Esophagus muscularis mucosa (tissue), 4 donors: ENCODE results near the gene MARK3. TPM values are rescaled to one million over a fixed set of nuclear protein-coding genes. Genes with fewer than 3 reads are reported as not detected.
A peak's percentile ranks its signal among the peaks of the same experiment; 100 is the strongest.

Experiments
- DNase-seq: peaks from one replicate; pipeline ENCODE4 v3.0.0-alpha.2; 2017; ENCODE audit errors: extremely low spot score
- H3K27ac ChIP-seq, 4 donors: fragments of 200-600 bp; sonication (generic); replicated peaks in 1 of 4; 1 replicate in 3 of 4; 2 replicates in 1 of 4; pipeline ENCODE4 v1.5.1; 2016 to 2019; ENCODE audit warnings: mild to moderate bottlenecking in 1 of 4
- H3K27me3 ChIP-seq, 4 donors: fragments of 200-600 bp; sonication (generic); one replicate each; pipeline versions ENCODE4 v1.5.1 to v1.6.0; 2016 to 2019
- H3K36me3 ChIP-seq, 4 donors: fragments of 200-600 bp; sonication (generic); one replicate each; pipeline ENCODE4 v1.5.1; 2016 to 2019
- H3K4me1 ChIP-seq, 4 donors: fragments of 200-600 bp; sonication (generic); one replicate each; pipeline ENCODE4 v1.5.1; 2016 to 2019
- H3K4me3 ChIP-seq, 4 donors: fragments of 200-600 bp; sonication (generic); 1 replicate in 2 of 4; 2 replicates in 2 of 4; pipeline ENCODE4 v1.5.1; 2016 to 2019; ENCODE audit warnings: mild to moderate bottlenecking in 4 of 4, moderate library complexity in 1 of 4
- H3K9me3 ChIP-seq, 4 donors: fragments of 200-600 bp; sonication (generic); 1 replicate in 3 of 4; 2 replicates in 1 of 4; pipeline ENCODE4 v1.5.1; 2016 to 2019
- EP300 ChIP-seq: sonication (generic); formaldehyde crosslinking; IDR thresholded peaks from one replicate; pipeline ENCODE4 v1.6.1; 2017; ENCODE audit warnings: antibody characterized with exemption
- POLR2A ChIP-seq: fragments of 450-650 bp; IDR thresholded peaks from one replicate; pipeline ENCODE4 v1.6.1; 2017; ENCODE audit warnings: antibody characterized with exemption, moderate library complexity, mild to moderate bottlenecking, low read depth
- POLR2AphosphoS5 ChIP-seq, 2 donors: sonication (generic); formaldehyde crosslinking; IDR thresholded peaks; one replicate each; pipeline ENCODE4 v1.6.1; 2017; ENCODE audit warnings: antibody characterized with exemption in 2 of 2
- WGBS: methylation state at CpG from one replicate; pipeline ENCODE4 v1.1.5; 2018; 5-methylcytosine and 5-hydroxymethylcytosine counted together
- intact Hi-C: fragments of 100-400 bp; cut with DNase I; formaldehyde crosslinking; loops from one replicate; pipeline ENCODE4 v1.15.1; 2023
- total RNA-seq, 4 donors: library from RNA; depleted of rRNA; stranded (reverse); fragments of >200 nt; gene quantifications; one replicate each; pipeline versions ENCODE4 v1.1.0 to v1.2.1, GENCODE V29; 2016
- TF ChIP-seq, protein P1 (sequence below), 3 experiments: fragments of 200-600 bp in 2 of 3; fragments of 450-650 bp in 1 of 3; sonication (generic) in 2 of 3; IDR thresholded peaks; one replicate each; pipeline ENCODE4 v1.5.1; 2017 to 2019; ENCODE audit warnings: antibody characterized with exemption in 3 of 3, mild to moderate bottlenecking in 2 of 3, moderate library complexity in 1 of 3

Gene MARK3
- total RNA-seq, 4 donors from 2014 or later: 57.4 to 78.1 (median 68.1) TPM

- intact Hi-C loops: no loop called here
- Histone ChIP-seq H3K9me3 (no peaks in the 10 kb centered on the region), H3K27ac (no peak overlapping the region), H3K4me3 (no peak overlapping the region), H3K36me3 (peaks cover 22 to 93% (median 65%) of the 10 kb centered on the region in 4 donors), H3K4me1 (peaks cover 0 to 10% (median 5%) of the 10 kb centered on the region in 4 donors), H3K27me3 (no peaks in the 10 kb centered on the region)
- DNase-seq: no peak
- WGBS: 78% methylated on average over 6 of the region's 6 CpGs
- TF ChIP-seq, protein P1, sequence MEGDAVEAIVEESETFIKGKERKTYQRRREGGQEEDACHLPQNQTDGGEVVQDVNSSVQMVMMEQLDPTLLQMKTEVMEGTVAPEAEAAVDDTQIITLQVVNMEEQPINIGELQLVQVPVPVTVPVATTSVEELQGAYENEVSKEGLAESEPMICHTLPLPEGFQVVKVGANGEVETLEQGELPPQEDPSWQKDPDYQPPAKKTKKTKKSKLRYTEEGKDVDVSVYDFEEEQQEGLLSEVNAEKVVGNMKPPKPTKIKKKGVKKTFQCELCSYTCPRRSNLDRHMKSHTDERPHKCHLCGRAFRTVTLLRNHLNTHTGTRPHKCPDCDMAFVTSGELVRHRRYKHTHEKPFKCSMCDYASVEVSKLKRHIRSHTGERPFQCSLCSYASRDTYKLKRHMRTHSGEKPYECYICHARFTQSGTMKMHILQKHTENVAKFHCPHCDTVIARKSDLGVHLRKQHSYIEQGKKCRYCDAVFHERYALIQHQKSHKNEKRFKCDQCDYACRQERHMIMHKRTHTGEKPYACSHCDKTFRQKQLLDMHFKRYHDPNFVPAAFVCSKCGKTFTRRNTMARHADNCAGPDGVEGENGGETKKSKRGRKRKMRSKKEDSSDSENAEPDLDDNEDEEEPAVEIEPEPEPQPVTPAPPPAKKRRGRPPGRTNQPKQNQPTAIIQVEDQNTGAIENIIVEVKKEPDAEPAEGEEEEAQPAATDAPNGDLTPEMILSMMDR (IDR thresholded peaks at IDR 0.05): no peak
- TF ChIP-seq EP300: no peak
- TF ChIP-seq POLR2A: no peak
- no peak for TF ChIP-seq POLR2AphosphoS5 (IDR thresholded peaks at IDR 0.05)
Observed at GRCh38 chr14:103488071-103488470, 102.9 kb downstream of the MARK3 start.

- H3K27me3 ChIP-seq: no peaks in the 10 kb centered on the region
- no peaks in the 10 kb centered on the region for H3K9me3 ChIP-seq
- H3K4me3 ChIP-seq: no peak overlapping the region
- no peak overlapping the region for H3K27ac ChIP-seq
- WGBS: 89% methylated on average over 2 of the region's 2 CpGs
- intact Hi-C loops: no loop called here
- H3K4me1 ChIP-seq: peaks cover 0 to 3% (median under 1%) of the 10 kb centered on the region in 4 donors
- peaks cover 22 to 92% (median 71%) of the 10 kb centered on the region in 4 donors for H3K36me3 ChIP-seq
- DNase-seq: no peak
- TF ChIP-seq, protein P1 (IDR thresholded peaks at IDR 0.05): no peak
- TF ChIP-seq POLR2AphosphoS5 (IDR thresholded peaks at IDR 0.05) (no peak), EP300 (no peak), POLR2A (no peak)
Observed at GRCh38 chr14:103488960-103489359, 103.7 kb downstream of the MARK3 start.

- H3K9me3 ChIP-seq: no peaks in the 10 kb centered on the region
- no peak overlapping the region for H3K4me3 ChIP-seq
- no peak overlapping the region for H3K27ac ChIP-seq
- H3K27me3 ChIP-seq: no peaks in the 10 kb centered on the region
- WGBS: 72% methylated on average over 1 of the region's 2 CpGs
- no peaks in the 10 kb centered on the region for H3K4me1 ChIP-seq
- TF ChIP-seq, protein P1 (IDR thresholded peaks at IDR 0.05): no peak
- TF ChIP-seq POLR2A: no peak
- no peak for TF ChIP-seq EP300
- no peak for TF ChIP-seq POLR2AphosphoS5 (IDR thresholded peaks at IDR 0.05)
- no peak for DNase-seq
- peaks cover 23 to 87% (median 74%) of the 10 kb centered on the region in 4 donors for H3K36me3 ChIP-seq
- intact Hi-C loops: no loop called here
Observed at GRCh38 chr14:103489621-103490020, 104.4 kb downstream of the MARK3 start.

DNA sequence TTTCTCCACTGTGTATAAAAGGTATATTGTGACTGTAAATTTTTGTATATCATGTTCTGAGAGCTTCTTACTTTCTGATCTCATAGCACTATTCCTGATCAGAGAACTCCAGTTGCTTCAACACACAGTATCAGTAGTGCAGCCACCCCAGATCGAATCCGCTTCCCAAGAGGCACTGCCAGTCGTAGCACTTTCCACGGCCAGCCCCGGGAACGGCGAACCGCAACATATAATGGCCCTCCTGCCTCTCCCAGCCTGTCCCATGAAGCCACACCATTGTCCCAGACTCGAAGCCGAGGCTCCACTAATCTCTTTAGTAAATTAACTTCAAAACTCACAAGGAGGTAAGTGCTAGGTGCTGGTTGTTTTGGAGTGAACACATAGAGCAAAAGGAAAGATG is 106.5 kb downstream of the MARK3 start:
- Histone ChIP-seq H3K27ac (peak overlapping the region in 1 of 4 donors; percentile 54), H3K27me3 (no peaks in the 10 kb centered on the region)
- WGBS: 90% methylated on average over 10 of the region's 10 CpGs

More for the DNA sequence above, 106.5 kb downstream of the MARK3 start:
- no peaks in the 10 kb centered on the region for H3K4me1 ChIP-seq
- no peak for DNase-seq
- H3K9me3 ChIP-seq: no peaks in the 10 kb centered on the region
- H3K36me3 ChIP-seq: peaks cover 31 to 96% (median 87%) of the 10 kb centered on the region in 4 donors
- H3K4me3 ChIP-seq: no peak overlapping the region
- intact Hi-C loops: no loop called here
- TF ChIP-seq POLR2AphosphoS5 (IDR thresholded peaks at IDR 0.05) (no peak), POLR2A (no peak), EP300 (no peak)
- TF ChIP-seq, protein P1 (IDR thresholded peaks at IDR 0.05): no peak
